ENCODE measurements around the gene LY6G6F.

The LY6G6F gene

GRCh38 chr6:31666337-31666965, 40.2 kb upstream of the LY6G6F start:
- TF ChIP-seq POLR2AphosphoS5 (IDR thresholded peaks at IDR 0.05; ENCODE audit: low read depth, low read length): no peak
- TF ChIP-seq SIN3A (IDR thresholded peaks at IDR 0.05; ENCODE audit: borderline replicate concordance, insufficient read depth, low read length): no peak
- TF ChIP-seq REST (IDR thresholded peaks at IDR 0.05; ENCODE audit: insufficient read depth in 1 of 2, low read depth in 2 of 2, low read length in 2 of 2): no peak
- TF ChIP-seq TAF1 (IDR thresholded peaks at IDR 0.05; ENCODE audit: borderline replicate concordance, insufficient read depth, low read length): no peak
- no peak for TF ChIP-seq FOXP2 (optimal IDR thresholded peaks at IDR 0.05; ENCODE audit: borderline replicate concordance, extremely low read depth, extremely low read length, insufficient read depth)

- TF ChIP-seq POLR2AphosphoS5 (IDR thresholded peaks at IDR 0.05; ENCODE audit: low read depth, low read length) (no peak), FOXP2 (optimal IDR thresholded peaks at IDR 0.05; ENCODE audit: borderline replicate concordance, extremely low read depth, extremely low read length, insufficient read depth) (no peak), TAF1 (IDR thresholded peaks at IDR 0.05; ENCODE audit: borderline replicate concordance, insufficient read depth, low read length) (no peak), SIN3A (IDR thresholded peaks at IDR 0.05; ENCODE audit: borderline replicate concordance, insufficient read depth, low read length) (no peak), REST (IDR thresholded peaks at IDR 0.05; ENCODE audit: insufficient read depth in 1 of 2, low read depth in 2 of 2, low read length in 2 of 2) (no peak)
Measured at GRCh38 chr6:31669676-31670075, 37.0 kb upstream of the LY6G6F start, which contains the start of gene LY6G5B. LY6G5B (plus strand) TSS chr6:31669976; CDS start chr6:31670951, 975 bp downstream.

- TF ChIP-seq FOXP2 (optimal IDR thresholded peaks at IDR 0.05; ENCODE audit: borderline replicate concordance, extremely low read depth, extremely low read length, insufficient read depth): no peak
- no peak for TF ChIP-seq SIN3A (IDR thresholded peaks at IDR 0.05; ENCODE audit: borderline replicate concordance, insufficient read depth, low read length)
- no peak for TF ChIP-seq TAF1 (IDR thresholded peaks at IDR 0.05; ENCODE audit: borderline replicate concordance, insufficient read depth, low read length)
- TF ChIP-seq POLR2AphosphoS5 (IDR thresholded peaks at IDR 0.05; ENCODE audit: low read depth, low read length): no peak
- no peak for TF ChIP-seq REST (IDR thresholded peaks at IDR 0.05; ENCODE audit: insufficient read depth in 1 of 2, low read depth in 2 of 2, low read length in 2 of 2)
Measured at GRCh38 chr6:31676322-31676903, 30.3 kb upstream of the LY6G6F start.

- TF ChIP-seq FOXP2 (optimal IDR thresholded peaks at IDR 0.05; ENCODE audit: borderline replicate concordance, extremely low read depth, extremely low read length, insufficient read depth): no peak
- TF ChIP-seq POLR2AphosphoS5 (IDR thresholded peaks at IDR 0.05; ENCODE audit: low read depth, low read length): no peak
- TF ChIP-seq SIN3A (IDR thresholded peaks at IDR 0.05; ENCODE audit: borderline replicate concordance, insufficient read depth, low read length): no peak
- no peak for TF ChIP-seq REST (IDR thresholded peaks at IDR 0.05; ENCODE audit: insufficient read depth in 1 of 2, low read depth in 2 of 2, low read length in 2 of 2)
- no peak for TF ChIP-seq TAF1 (IDR thresholded peaks at IDR 0.05; ENCODE audit: borderline replicate concordance, insufficient read depth, low read length)
Measured at GRCh38 chr6:31676904-31677303, 29.8 kb upstream of the LY6G6F start.
